ENCODE data around the gene CCDC85C.

Gene CCDC85C

DNA sequence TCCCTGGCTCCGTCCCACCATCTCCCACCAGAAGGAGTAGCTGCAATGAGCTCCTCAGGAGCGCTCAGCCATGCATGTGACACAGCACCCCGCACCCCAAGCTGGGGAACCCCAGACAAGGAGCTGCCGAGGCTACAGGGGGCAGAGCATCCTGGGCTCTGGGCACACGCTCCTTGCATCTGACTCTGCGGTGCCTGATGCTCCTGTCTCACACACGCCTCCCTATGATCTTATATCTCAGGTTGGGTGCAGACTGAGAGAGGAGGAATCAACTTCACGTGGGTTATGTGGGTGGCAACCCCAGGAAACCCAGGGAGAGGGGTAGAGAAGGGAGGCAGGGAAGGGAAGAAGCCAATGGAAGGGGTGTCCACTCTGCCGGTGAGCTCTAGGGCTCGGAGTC is 62.8 kb downstream of the CCDC85C start:
- H4K20me1 ChIP-seq (ENCODE audit: insufficient read depth, low read length) = no peaks in the 10 kb centered on the region
- no peaks in the 10 kb centered on the region for H3K9me3 ChIP-seq (ENCODE audit: insufficient read depth, low read length)
- H2AFZ ChIP-seq (ENCODE audit: low read depth, low read length) = no peak overlapping the region
- no peaks in the 10 kb centered on the region for H3K36me3 ChIP-seq (replicated peaks; ENCODE audit: low read depth, low read length)
- H3K4me3 ChIP-seq (ENCODE audit: low read length) = no peak overlapping the region
- no peak for TF ChIP-seq EZH2phosphoT487 (IDR thresholded peaks at IDR 0.05; ENCODE audit: low read depth)
- TF ChIP-seq, protein P1, sequence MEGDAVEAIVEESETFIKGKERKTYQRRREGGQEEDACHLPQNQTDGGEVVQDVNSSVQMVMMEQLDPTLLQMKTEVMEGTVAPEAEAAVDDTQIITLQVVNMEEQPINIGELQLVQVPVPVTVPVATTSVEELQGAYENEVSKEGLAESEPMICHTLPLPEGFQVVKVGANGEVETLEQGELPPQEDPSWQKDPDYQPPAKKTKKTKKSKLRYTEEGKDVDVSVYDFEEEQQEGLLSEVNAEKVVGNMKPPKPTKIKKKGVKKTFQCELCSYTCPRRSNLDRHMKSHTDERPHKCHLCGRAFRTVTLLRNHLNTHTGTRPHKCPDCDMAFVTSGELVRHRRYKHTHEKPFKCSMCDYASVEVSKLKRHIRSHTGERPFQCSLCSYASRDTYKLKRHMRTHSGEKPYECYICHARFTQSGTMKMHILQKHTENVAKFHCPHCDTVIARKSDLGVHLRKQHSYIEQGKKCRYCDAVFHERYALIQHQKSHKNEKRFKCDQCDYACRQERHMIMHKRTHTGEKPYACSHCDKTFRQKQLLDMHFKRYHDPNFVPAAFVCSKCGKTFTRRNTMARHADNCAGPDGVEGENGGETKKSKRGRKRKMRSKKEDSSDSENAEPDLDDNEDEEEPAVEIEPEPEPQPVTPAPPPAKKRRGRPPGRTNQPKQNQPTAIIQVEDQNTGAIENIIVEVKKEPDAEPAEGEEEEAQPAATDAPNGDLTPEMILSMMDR (IDR thresholded peaks at IDR 0.05; ENCODE audit: low read depth, low read length) = no peak
- H3K27me3 ChIP-seq (ENCODE audit: low read depth, low read length) = peaks cover 6% of the 10 kb centered on the region
- H3K4me1 ChIP-seq (ENCODE audit: low read length) = peaks cover 7% of the 10 kb centered on the region; the same call in 1 of the 2 replicates
- H3K4me2 ChIP-seq (ENCODE audit: low read length) = no peak overlapping the region
- no peak overlapping the region for H3K9ac ChIP-seq (ENCODE audit: low read length)
- H3K79me2 ChIP-seq (ENCODE audit: low read length) = no peaks in the 10 kb centered on the region
- no peak overlapping the region for H3K27ac ChIP-seq (ENCODE audit: low read length)

- Histone ChIP-seq H3K27ac (ENCODE audit: low read length) (no peak overlapping the region), H3K79me2 (ENCODE audit: low read length) (no peaks in the 10 kb centered on the region), H3K4me2 (ENCODE audit: low read length) (no peak overlapping the region), H2AFZ (ENCODE audit: low read depth, low read length) (no peak overlapping the region), H3K9ac (ENCODE audit: low read length) (no peak overlapping the region), H4K20me1 (ENCODE audit: insufficient read depth, low read length) (no peaks in the 10 kb centered on the region), H3K36me3 (replicated peaks; ENCODE audit: low read depth, low read length) (no peaks in the 10 kb centered on the region), H3K27me3 (ENCODE audit: low read depth, low read length) (no peaks in the 10 kb centered on the region), H3K4me3 (ENCODE audit: low read length) (no peak overlapping the region), H3K4me1 (ENCODE audit: low read length) (peaks cover 7% of the 10 kb centered on the region; the same call in 1 of the 2 replicates), H3K9me3 (ENCODE audit: insufficient read depth, low read length) (no peaks in the 10 kb centered on the region)
- no peak for TF ChIP-seq EZH2phosphoT487 (IDR thresholded peaks at IDR 0.05; ENCODE audit: low read depth)
- TF ChIP-seq, protein P1 (IDR thresholded peaks at IDR 0.05; ENCODE audit: low read depth, low read length) = no peak
These were observed 63.6 kb downstream of the CCDC85C start for GRCh38 chr14:99540196-99541032.

DNA sequence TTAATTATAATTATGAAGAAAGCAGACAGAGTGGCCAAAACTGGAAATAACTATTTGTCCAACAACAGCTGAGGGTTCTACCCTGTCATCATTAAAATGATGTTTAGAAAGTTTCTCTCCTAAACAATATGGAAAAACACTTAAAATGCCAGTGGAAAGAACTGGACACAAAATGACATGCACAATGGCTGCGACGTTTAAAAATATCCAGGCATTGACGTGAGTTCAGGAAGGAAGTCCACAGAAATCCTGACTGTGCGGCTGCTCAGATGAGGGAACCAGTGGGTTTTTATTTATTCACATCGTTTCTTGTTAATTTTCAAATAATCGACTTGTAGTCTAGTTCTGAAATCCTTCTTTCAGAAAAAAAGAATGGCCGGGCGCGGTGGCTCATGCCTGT is 64.5 kb downstream of the CCDC85C start:
- H2AFZ ChIP-seq (ENCODE audit: low read depth, low read length) = no peak overlapping the region
- TF ChIP-seq, protein P1 (IDR thresholded peaks at IDR 0.05; ENCODE audit: low read depth, low read length) = no peak
- TF ChIP-seq EZH2phosphoT487 (IDR thresholded peaks at IDR 0.05; ENCODE audit: low read depth) = no peak
- no peak overlapping the region for H3K4me2 ChIP-seq (ENCODE audit: low read length)

DNA sequence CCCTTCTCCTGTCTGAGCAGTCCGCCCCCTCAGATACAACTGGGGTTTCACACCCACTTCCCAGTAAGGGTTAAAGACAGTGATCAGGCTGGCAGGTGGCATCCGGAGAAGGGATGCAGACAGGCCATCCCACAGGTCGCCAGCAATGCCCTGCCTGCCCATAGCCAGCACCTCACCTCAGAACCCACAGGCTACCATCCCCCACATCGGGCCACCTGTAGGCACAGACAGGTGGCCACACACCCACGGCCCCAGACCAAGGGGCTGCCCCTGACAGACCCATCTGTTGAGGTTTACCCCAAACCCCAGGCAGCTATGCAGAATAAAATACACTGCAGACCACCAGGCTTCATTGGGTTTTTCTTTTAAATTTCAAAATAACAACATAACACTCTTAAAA is 65.3 kb downstream of the CCDC85C start:
- no peaks in the 10 kb centered on the region for H3K36me3 ChIP-seq (replicated peaks; ENCODE audit: low read depth, low read length)
- no peak for TF ChIP-seq EZH2phosphoT487 (IDR thresholded peaks at IDR 0.05; ENCODE audit: low read depth)
- TF ChIP-seq, protein P1 (IDR thresholded peaks at IDR 0.05; ENCODE audit: low read depth, low read length) = no peak
- H4K20me1 ChIP-seq (ENCODE audit: insufficient read depth, low read length) = no peaks in the 10 kb centered on the region
- no peaks in the 10 kb centered on the region for H3K9me3 ChIP-seq (ENCODE audit: insufficient read depth, low read length)
- H3K4me3 ChIP-seq (ENCODE audit: low read length) = no peak overlapping the region
- no peak overlapping the region for H3K4me2 ChIP-seq (ENCODE audit: low read length)
- peaks cover 7% of the 10 kb centered on the region; the same call in 1 of the 2 replicates for H3K4me1 ChIP-seq (ENCODE audit: low read length)
- no peaks in the 10 kb centered on the region for H3K27me3 ChIP-seq (ENCODE audit: low read depth, low read length)
- no peak overlapping the region for H3K27ac ChIP-seq (ENCODE audit: low read length)
- no peak overlapping the region for H3K9ac ChIP-seq (ENCODE audit: low read length)
- H2AFZ ChIP-seq (ENCODE audit: low read depth, low read length) = no peak overlapping the region
- H3K79me2 ChIP-seq (ENCODE audit: low read length) = no peaks in the 10 kb centered on the region

More for the DNA sequence above, 64.5 kb downstream of the CCDC85C start:
- H4K20me1 ChIP-seq (ENCODE audit: insufficient read depth, low read length) = no peaks in the 10 kb centered on the region
- H3K9me3 ChIP-seq (ENCODE audit: insufficient read depth, low read length) = no peaks in the 10 kb centered on the region
- H3K4me3 ChIP-seq (ENCODE audit: low read length) = no peak overlapping the region
- no peaks in the 10 kb centered on the region for H3K79me2 ChIP-seq (ENCODE audit: low read length)
- H3K27me3 ChIP-seq (ENCODE audit: low read depth, low read length) = no peaks in the 10 kb centered on the region
- H3K27ac ChIP-seq (ENCODE audit: low read length) = no peak overlapping the region
- H3K4me1 ChIP-seq (ENCODE audit: low read length) = peaks cover 7% of the 10 kb centered on the region; the same call in 1 of the 2 replicates
- no peaks in the 10 kb centered on the region for H3K36me3 ChIP-seq (replicated peaks; ENCODE audit: low read depth, low read length)
- H3K9ac ChIP-seq (ENCODE audit: low read length) = no peak overlapping the region
